Fibroblast of lung (primary cell): ENCODE results near the gene SYNE1. TPM values are rescaled to one million over a fixed set of nuclear protein-coding genes. Genes with fewer than 3 reads are reported as not detected.
A peak's percentile ranks its signal among the peaks of the same experiment; 100 is the strongest.
"Not testable (repeated sequence)": the region's sequence is repeated elsewhere in the genome, so short reads cannot be mapped to it uniquely, and the experiment has no call there.

ENCODE experiments used
- DNase-seq, 2 donors: peaks; one replicate each; pipeline versions ENCODE4 v3.0.0 to v3.0.0-alpha.2; 2010; ENCODE audit warnings: low read depth in 2 of 2
- H2AFZ ChIP-seq: 2 replicates; pipeline ENCODE4 v1.5.1; 2012; ENCODE audit warnings: low read length, control low read depth, inconsistent platforms
- H3K27ac ChIP-seq: 2 replicates; pipeline ENCODE4 v1.5.1; 2011; ENCODE audit warnings: low read length, control low read depth; ENCODE audit not compliant: insufficient read depth
- H3K27me3 ChIP-seq: 2 replicates; pipeline ENCODE4 v1.5.1; 2011; ENCODE audit warnings: mild to moderate bottlenecking, low read length; ENCODE audit not compliant: control insufficient read depth, insufficient read depth
- H3K36me3 ChIP-seq: 2 replicates; pipeline ENCODE4 v1.5.1; 2011; ENCODE audit warnings: low read length; ENCODE audit not compliant: control insufficient read depth, insufficient read depth
- H3K4me1 ChIP-seq: 2 replicates; pipeline ENCODE4 v1.5.1; 2011; ENCODE audit warnings: low read length; ENCODE audit not compliant: control insufficient read depth, insufficient read depth; ENCODE audit errors: extremely low read depth
- H3K4me2 ChIP-seq: 2 replicates; pipeline ENCODE4 v1.5.1; 2011; ENCODE audit warnings: low read length, control low read depth; ENCODE audit not compliant: insufficient read depth; ENCODE audit errors: extremely low read depth
- H3K4me3 ChIP-seq, 4 experiments: fragments of 200-600 bp in 1 of 4; sonication (generic) in 1 of 4; replicated peaks in 1 of 4; 2 replicates each; pipeline ENCODE4 v1.5.1; 2011 to 2016; ENCODE audit warnings: low read length in 4 of 4, low read depth in 3 of 4, mild to moderate bottlenecking in 3 of 4, control low read depth in 2 of 4, inconsistent platforms in 1 of 4, mixed read lengths in 1 of 4; ENCODE audit not compliant: insufficient read depth in 1 of 4; ENCODE audit errors: control extremely low read depth in 1 of 4
- H3K79me2 ChIP-seq: 2 replicates; pipeline ENCODE4 v1.5.1; 2012; ENCODE audit warnings: mild to moderate bottlenecking, low read length, inconsistent platforms; ENCODE audit not compliant: control insufficient read depth, insufficient read depth
- H3K9ac ChIP-seq: 2 replicates; pipeline ENCODE4 v1.5.1; 2011; ENCODE audit warnings: mild to moderate bottlenecking, low read length, control low read depth; ENCODE audit not compliant: insufficient read depth
- H3K9me3 ChIP-seq: 2 replicates; pipeline ENCODE4 v1.5.1; 2012; ENCODE audit warnings: low read depth, low read length; ENCODE audit not compliant: control insufficient read depth, insufficient read depth
- H4K20me1 ChIP-seq: 2 replicates; pipeline ENCODE4 v1.5.1; 2011; ENCODE audit warnings: low read length; ENCODE audit not compliant: control insufficient read depth, insufficient read depth; ENCODE audit errors: extremely low read depth
- EZH2 ChIP-seq: IDR thresholded peaks from 2 replicates; pipeline ENCODE4 v1.5.1; 2012; ENCODE audit warnings: low read length, control low read depth, mild to moderate bottlenecking; ENCODE audit errors: missing control alignments
- polyA plus RNA-seq, 2 donors: library from polyadenylated mRNA; depleted of rRNA in 1 of 2; stranded (reverse) in 1 of 2; unstranded in 1 of 2; fragments of >200 nt; gene quantifications; 2 replicates each; pipeline ENCODE4 v1.2.1, GENCODE V29; 2011 to 2012; ENCODE audit warnings: missing spikeins in 1 of 2
- total RNA-seq: library from RNA; depleted of rRNA; stranded (reverse); fragments of >200 nt; gene quantifications from 2 replicates; pipeline ENCODE4 v1.2.1, GENCODE V29; 2014
- TF ChIP-seq, protein P1 (sequence below), 2 donors: IDR thresholded peaks in 1 of 2; conservative IDR thresholded peaks in 1 of 2; 1 replicate in 1 of 2; 2 replicates in 1 of 2; pipeline ENCODE4 v1.5.1; 2011 to 2012; ENCODE audit warnings: low read length in 2 of 2, control low read depth in 1 of 2, inconsistent platforms in 1 of 2, low read depth in 1 of 2, mild to moderate bottlenecking in 1 of 2

SYNE1 gene
- total and polyA plus RNA-seq, 2 donors (not counting 1 experiment from before 2014, with no cell fraction given), result 21.7 to 219 TPM

DNA sequence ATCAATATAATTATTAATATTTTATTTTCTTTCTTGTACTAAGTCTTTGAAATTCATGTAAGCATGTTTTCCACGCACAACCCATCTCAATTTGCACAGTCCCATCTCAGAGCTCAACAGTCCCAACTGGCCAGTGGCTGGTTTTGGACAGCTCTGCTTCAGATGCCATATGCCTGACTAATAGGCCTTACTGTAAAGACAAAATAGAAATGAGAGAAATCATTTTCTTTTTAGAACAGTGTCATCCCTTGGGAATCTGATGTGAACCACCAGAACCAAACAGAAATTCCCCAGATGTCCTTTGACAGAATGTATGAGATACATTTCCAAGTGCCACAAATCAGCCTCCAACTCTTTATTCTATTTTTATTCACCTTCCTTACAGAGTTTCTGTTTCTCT is 490.8 kb downstream of the SYNE1 start:
- no peaks in the 10 kb centered on the region for H4K20me1 ChIP-seq
- peaks cover 4% of the 10 kb centered on the region for H3K36me3 ChIP-seq
- H3K27ac ChIP-seq, result no peak overlapping the region
- peak overlapping the region; percentile 60 for H3K4me2 ChIP-seq
- H3K9ac ChIP-seq, result no peak overlapping the region
- H3K9me3 ChIP-seq, result no peaks in the 10 kb centered on the region
- no peak overlapping the region for H2AFZ ChIP-seq
- DNase-seq, result peak; percentile 72 to 90
- no peak for TF ChIP-seq EZH2
- TF ChIP-seq, protein P1, sequence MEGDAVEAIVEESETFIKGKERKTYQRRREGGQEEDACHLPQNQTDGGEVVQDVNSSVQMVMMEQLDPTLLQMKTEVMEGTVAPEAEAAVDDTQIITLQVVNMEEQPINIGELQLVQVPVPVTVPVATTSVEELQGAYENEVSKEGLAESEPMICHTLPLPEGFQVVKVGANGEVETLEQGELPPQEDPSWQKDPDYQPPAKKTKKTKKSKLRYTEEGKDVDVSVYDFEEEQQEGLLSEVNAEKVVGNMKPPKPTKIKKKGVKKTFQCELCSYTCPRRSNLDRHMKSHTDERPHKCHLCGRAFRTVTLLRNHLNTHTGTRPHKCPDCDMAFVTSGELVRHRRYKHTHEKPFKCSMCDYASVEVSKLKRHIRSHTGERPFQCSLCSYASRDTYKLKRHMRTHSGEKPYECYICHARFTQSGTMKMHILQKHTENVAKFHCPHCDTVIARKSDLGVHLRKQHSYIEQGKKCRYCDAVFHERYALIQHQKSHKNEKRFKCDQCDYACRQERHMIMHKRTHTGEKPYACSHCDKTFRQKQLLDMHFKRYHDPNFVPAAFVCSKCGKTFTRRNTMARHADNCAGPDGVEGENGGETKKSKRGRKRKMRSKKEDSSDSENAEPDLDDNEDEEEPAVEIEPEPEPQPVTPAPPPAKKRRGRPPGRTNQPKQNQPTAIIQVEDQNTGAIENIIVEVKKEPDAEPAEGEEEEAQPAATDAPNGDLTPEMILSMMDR (conservative IDR thresholded peaks at IDR 0.05 in 1 of 2, IDR thresholded peaks at IDR 0.05 in 1 of 2; ENCODE audit: low read depth in 1 of 2, low read length in 2 of 2), result no peak
- no peaks in the 10 kb centered on the region for H3K27me3 ChIP-seq
- peaks cover 5% of the 10 kb centered on the region for H3K4me1 ChIP-seq
- H3K79me2 ChIP-seq, result no peaks in the 10 kb centered on the region
- H3K4me3 ChIP-seq, result no peak overlapping the region

DNA sequence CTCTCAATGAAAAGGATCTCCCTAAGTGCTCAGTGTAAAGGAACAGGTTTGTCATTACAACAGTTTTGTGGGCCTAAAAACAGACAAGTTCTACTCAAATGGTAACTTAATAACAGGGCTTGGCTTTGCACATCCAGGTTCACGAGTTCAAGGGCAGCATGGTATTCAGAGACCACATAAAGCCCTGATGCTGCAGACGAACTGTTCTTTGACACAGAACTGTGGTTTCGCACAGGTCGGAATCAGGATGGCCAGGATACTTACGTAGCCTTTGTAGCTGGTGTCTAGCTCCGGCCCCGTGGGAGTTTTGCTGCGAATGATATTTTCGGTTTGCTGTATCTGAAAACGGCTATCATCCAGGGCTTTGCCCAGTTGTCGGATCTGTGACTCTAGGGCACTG is 493.8 kb downstream of the SYNE1 start:
- peaks cover 2% of the 10 kb centered on the region for H3K36me3 ChIP-seq
- H2AFZ ChIP-seq, result no peak overlapping the region
- TF ChIP-seq, protein P1 (conservative IDR thresholded peaks at IDR 0.05 in 1 of 2, IDR thresholded peaks at IDR 0.05 in 1 of 2; ENCODE audit: low read depth in 1 of 2, low read length in 2 of 2), result no peak
- TF ChIP-seq EZH2, result no peak
- H3K9me3 ChIP-seq, result no peaks in the 10 kb centered on the region
- no peaks in the 10 kb centered on the region for H3K79me2 ChIP-seq
- H3K4me3 ChIP-seq, result no peak overlapping the region
- peaks cover 5% of the 10 kb centered on the region for H3K4me1 ChIP-seq
- no peaks in the 10 kb centered on the region for H3K27me3 ChIP-seq
- no peaks in the 10 kb centered on the region for H4K20me1 ChIP-seq
- H3K9ac ChIP-seq, result no peak overlapping the region
- no peak for DNase-seq
- no peak overlapping the region for H3K27ac ChIP-seq
- no peak overlapping the region for H3K4me2 ChIP-seq

DNA sequence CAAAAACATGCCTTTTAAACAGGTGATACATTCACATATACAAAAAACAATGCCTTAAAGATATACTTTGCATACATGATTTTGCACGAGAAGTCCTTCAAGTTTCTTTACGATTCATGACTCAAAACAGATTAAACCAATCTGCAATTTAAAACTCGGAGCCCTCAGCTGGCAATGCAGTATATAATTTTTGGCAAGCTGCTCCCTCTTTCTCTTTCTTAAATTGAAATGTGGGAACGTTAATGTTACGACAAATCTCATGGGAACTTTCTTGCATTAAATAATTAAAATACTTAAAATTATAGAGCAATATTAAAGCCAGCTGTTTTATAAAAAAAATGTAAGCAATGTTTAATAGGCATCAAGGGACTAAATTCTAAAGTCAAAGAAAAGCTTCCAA is 495.1 kb downstream of the SYNE1 start:
- TF ChIP-seq EZH2, result no peak
- TF ChIP-seq, protein P1 (conservative IDR thresholded peaks at IDR 0.05 in 1 of 2, IDR thresholded peaks at IDR 0.05 in 1 of 2; ENCODE audit: low read depth in 1 of 2, low read length in 2 of 2), result no peak
- H3K4me3 ChIP-seq, result no peak overlapping the region
- no peak for DNase-seq
- H3K9ac ChIP-seq, result no peak overlapping the region
- peaks cover 5% of the 10 kb centered on the region for H3K4me1 ChIP-seq
- no peaks in the 10 kb centered on the region for H4K20me1 ChIP-seq
- no peak overlapping the region for H3K27ac ChIP-seq
- H3K79me2 ChIP-seq, result no peaks in the 10 kb centered on the region
- no peaks in the 10 kb centered on the region for H3K27me3 ChIP-seq
- H3K4me2 ChIP-seq, result no peak overlapping the region
- H3K9me3 ChIP-seq, result no peaks in the 10 kb centered on the region
- no peaks in the 10 kb centered on the region for H3K36me3 ChIP-seq
- no peak overlapping the region for H2AFZ ChIP-seq

DNA sequence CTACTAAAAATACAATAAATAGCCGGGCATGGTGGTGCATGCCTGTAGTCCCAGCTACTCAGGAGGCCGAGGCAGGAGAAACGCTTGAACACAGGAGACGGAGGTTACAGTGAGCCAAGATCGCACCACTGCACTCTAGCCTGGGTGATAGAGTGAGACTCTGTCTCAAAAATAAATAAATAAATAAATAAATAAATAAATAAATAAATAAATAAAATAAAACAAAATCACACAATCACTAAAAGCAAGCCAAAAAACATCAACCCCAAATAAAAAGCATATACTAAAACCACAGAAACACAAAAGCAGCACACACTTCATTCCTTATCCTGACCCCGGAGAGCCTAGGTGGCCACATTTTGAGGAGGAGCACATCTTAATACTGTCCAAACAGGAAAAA is 498.8 kb downstream of the SYNE1 start:
- DNase-seq, H3K4me3 ChIP-seq, H3K9me3 ChIP-seq, H3K36me3 ChIP-seq, H3K4me1 ChIP-seq, H4K20me1 ChIP-seq, H2AFZ ChIP-seq, H3K9ac ChIP-seq, H3K79me2 ChIP-seq, H3K27ac ChIP-seq, H3K4me2 ChIP-seq, H3K27me3 ChIP-seq: not testable (repeated sequence)
